IPS-NIHi7 (cell line): ENCODE results near the gene PKNOX2.

Source experiments
- DNase-seq: peaks from one replicate; pipeline ENCODE4 v3.0.0; 2012; ENCODE audit warnings: mixed read lengths; ENCODE audit errors: extremely low spot score

The PKNOX2 gene

DNA sequence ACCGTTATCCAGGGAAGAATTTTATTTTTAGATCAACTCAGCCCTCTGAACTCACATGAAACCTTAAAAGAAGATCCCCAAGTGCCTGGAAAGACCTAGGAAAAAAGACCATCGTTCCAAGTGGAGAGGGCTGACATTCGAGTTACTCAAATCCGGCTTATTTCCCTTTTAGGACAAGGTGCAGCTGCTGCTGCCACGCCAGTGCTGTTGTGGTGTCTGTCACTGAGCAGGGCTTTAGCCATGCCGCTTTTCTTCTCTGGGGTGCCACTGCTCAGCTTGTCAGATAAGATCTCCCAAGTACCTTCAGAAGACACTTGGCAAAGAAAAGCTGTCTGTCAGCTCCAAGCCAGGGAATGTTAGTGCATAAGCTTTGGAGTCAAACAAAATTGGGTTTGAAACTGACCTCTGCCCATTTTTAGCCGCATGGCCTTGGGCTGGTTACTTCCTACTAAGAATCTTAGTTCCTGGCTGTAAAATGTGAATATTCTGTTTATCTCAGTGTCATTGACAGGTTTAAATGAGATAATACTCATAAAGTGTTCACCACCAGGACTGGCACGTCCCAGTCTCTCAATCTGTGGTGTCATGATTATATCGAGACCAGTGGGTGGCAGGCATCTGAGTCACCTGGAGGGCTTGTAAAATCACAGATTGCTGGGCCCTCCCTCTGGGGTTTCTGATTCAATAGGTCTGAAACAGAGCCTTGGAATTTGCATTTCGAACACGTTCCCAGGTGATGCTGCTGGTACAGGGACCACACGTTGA is 117.5 kb downstream of the PKNOX2 start:
- DNase-seq, result no peak

DNA sequence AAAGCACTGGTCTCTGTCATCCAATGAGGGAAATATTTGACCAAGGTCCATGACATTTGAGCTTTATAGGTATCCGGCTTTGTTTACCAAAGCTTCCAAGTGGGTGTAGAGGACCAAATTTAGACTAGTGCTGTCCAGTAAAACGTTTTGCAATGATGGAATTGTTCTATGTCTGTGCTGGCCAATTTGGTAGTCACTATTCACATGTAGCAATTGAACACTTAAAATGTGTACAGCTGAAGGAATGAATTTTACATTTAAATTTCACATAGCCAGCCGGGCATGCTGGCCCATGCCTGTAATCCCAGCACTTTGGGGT is 118.0 kb downstream of the PKNOX2 start:
- no peak for DNase-seq

DNA sequence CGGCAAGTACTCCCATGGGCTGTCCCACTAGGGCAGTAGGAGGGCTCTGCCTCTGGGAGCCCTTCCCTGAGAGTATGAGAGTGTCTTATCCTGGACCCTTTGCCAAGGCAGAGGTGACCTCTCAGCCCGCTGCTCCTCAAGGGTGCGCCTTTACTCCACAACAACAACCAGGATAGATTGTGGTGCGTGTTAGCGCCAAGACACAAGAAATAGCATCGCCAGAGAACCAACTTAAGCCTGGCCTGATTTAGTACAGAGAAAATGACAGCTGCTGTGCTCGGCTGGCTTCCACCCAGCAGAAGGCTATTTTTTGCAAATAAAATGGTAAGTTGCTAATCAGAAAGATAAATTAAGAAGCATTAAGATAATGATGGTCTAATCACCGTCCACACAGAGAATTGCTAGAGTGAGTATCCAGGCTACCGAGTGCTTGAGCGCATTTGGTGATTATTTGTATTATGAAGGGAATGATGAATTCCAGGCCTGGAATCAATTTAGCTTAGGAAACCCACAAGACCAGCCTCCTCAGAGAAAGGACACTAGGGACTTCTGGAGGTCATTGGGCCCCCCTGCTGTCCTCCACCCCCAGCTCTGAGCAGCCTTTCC is 119.8 kb downstream of the PKNOX2 start:
- no peak for DNase-seq

DNA sequence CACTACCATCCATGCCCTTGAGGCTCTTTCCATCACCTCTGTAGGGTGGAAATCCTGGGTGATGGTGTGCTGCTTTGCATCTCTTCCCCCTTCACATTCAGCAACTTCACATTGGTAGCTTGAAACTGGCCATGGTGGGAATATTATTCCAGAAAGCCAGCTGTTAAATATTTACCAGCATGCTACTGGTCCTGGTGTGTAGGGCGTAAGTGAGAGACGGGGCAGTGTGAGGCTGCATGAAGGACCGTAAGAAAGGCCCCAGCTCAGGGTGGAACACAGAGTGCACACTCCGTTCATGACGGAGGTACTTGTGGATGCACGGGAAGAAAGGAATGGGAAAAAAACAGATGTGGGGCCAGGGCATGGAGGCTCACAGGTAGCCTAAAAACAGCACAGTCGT is 121.3 kb downstream of the PKNOX2 start:
- no peak for DNase-seq

DNA sequence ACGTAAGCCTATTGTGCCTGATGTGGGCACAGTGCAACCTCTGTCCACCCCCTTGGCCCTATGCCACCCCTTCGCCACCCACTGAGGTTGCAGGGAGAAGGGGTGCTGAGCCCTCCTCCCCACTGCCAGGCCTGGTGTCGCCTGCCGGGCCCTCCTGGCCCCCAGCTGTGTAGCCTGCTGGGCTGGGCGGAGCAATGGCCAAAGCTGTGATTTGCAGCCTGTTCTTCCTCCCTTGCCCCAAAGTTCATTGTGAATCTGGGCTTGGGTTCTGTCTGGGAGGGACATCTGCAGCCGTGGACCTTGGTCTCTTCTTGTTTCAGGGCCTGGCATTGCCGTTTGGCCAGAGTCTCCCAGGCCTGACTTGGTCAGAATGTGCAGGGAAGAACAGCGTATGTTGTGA is 121.9 kb downstream of the PKNOX2 start:
- no peak for DNase-seq

DNA sequence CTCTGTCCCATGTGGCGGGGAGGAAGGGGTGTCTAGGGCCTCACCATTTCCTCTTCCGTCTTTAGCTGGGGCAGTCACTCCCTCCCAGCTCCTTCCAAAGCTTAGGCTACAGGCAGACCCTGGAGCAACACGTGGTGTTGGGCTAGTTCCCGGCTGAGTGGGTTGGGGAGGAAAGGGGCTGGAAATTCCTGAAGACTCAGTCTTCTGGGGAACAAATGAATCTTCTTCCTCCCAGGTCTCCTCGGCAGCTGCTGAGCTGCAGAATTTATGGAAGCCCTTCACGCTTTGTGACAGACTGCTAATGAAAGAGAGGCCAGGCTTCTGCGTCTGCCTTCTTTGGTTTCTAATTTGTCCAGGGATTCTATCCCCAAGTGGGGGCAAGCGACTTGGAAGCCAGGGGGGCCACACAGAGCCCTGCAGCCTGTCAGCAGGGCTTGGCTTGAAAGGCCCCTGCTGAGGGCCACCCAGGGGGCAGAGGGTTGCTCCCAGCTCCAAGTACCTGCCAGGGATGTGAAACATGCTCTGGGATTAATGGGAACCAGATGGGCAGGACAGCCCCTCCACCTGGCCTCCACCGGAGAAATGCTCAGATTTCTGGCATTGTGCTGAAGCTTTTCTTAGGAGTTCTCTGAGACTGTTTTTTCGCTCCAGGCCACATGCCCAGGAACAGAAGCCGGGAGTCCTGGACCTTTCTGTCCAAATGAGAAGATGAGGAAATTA is 123.1 kb downstream of the PKNOX2 start:
- DNase-seq, result peak; percentile 52

DNA sequence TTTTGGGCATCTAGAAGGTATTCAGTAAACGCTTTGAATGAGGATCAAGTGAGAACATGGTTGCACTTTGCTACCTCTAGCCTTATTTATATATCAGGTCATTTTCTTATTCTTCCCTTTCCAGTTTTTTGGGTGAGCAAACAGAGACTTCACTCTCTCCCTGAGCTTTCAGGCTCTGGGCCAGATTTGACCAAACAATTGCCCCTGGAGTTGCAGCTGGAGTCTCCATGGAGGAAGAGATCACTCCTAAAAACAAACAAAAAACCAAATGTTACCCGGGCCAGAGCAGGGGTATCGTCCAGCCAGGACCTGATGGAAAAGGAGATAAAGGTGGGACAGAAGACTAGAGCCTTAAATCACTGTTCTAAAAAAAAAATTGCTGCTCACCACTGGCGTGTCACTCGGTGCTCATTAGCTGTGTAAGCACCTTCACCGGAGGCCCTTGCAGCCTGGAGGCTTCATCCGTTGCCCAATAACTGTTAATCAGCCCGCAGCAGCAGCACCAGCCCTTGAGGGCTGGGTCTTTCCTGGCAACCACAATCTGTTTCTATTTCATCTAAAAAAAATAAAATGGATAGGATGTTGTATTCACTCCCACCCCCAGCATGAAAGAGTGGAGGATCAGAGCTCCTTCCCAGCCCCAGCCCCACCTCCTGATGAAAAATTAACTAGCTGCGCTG is 125.0 kb downstream of the PKNOX2 start:
- DNase-seq, result no peak

DNA sequence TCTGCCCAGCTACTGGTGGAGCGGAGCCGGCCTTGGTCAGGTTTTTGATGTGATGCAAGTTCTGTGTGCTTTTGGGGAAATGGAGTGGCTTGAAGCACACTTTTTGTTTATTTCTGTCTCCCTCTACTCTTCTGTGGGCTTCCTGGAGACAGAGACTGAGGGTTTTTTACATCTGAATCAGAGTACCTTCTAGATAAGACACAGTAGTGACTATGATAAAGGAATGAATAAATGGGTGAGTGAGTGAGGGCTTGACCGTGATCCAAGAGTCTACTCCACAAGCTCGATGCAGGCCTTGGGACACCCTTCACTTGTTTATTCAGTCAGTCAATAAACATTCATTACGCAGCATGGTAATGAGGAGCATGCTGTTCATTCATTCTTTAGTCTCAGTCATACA is 125.7 kb downstream of the PKNOX2 start:
- DNase-seq, result no peak

DNA sequence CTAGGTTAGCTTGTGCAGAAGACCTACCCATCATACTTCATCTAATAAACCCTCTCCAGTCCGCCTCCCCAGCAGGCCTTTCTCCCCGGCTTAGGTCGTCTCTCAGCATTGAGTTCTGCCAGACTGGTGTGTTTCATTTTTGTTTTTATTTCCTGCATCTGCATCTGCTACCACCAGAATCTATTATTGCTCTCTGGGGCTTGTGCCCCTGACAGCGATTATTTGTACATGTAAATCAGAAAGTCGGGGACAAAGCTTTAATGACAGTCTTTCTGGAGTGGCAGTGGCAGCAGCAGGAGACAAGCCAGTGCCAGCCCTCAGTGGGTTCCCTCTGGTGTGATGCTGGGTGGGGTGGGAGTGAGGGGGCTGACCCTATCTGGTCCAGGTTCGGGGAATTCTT is 127.5 kb downstream of the PKNOX2 start:
- no peak for DNase-seq

DNA sequence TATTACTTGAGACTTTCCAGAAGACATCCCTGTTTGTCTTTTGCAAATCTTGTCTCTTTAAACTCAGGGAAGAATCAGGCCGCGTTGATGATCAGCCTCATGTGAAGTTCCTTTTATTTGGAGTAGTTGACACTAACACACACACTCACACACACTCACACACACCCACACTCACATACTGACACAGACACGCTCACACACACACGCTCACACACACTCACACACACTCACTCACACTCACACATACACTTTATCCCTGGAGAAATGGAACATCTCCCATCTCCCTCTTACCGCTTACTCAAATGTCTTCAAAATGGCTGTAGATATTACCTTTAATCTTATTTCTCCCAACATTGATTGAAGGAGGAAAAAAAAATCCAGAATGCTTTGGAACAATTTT is 129.0 kb downstream of the PKNOX2 start:
- DNase-seq, result no peak

DNA sequence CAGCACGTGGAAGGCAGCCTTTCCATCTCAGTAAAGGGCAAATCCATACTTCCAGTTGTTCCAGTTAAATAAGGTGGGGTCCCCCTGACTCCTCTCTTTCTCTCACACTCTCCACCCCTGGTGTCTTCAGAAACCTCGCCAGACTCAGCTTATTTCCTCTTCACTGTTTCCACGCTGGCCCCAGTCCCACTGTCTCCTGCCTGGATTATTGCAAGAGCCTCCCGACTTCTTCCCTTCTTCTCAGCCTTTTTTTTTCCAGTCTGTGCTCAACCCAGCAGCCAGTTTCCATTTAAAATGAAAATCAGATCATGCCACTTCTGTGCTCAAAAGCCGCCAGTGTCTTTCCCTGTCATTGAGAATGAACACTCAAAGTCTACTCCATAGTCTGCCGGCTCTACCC is 131.4 kb downstream of the PKNOX2 start:
- DNase-seq, result no peak

DNA sequence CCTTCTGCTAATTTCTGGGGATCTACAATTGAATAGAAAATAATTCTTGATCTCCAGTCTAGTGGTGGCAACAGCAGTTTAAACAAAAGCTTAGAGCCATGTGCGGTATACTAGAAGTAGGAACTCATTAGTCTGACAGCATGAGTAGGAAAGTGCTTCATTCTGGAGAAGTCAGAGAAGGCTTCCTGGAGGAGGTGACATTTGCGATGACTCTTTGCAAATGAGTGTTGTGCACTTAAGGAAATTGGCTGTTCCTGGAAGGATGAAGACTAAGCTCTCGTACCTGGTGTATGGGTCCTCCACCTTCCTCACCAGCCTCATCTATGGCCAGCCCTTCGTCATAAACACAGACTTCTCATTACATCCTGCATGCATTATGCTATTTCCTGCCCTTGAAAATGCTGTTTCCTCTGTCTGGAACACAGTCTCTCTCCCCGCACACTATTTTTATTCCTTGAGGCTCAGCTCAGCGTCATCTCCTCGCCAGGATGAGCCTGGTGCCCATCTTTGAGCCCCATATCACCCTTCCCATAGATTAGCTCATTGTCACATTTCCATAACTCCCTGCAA is 132.9 kb downstream of the PKNOX2 start:
- no peak for DNase-seq

DNA sequence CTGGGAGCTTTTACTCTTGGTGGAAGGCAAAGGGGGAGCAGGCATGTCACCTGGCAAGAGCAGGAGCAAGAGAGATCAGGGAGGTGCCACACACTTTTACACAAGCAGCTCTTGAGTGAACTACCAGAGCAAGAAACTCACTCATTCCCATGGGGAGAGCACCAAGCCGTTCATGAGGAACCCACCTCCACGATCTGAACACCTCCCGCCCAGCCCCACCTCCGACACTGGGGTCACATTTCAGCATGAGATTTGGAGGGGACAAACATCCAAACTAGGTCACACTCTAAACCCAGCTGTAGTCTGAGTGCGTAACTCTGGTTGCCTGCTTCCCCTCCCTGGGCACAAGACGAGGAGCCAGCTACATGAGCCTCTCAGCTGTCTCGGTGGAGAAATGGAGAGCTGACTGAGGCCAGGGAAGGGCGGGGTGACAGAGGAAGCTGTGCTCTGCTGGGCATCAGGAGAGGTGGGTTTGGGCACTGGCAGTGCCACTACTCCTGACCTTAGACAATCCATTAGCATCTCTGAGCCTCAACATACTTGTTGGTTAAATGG is 134.6 kb downstream of the PKNOX2 start:
- DNase-seq, result no peak

DNA sequence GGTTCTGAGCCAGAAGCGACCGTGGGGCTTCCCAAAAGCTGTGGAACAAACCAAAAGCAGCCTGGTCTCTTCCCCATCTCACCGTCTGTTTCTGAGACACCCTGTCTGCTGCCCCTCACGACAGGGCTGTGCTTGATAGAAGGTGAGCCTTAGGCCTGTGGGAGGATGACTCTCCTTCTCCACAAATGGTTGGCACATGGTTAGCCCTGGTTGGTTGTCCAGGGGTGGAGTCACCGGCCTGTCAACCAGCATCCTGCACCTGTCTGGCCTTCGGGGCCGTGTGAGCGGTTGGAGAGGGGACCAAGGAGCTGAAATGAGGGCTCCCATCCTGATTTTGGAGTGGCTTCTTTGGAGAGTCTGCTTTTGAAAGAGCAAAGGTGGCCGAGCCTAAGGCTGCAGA is 135.3 kb downstream of the PKNOX2 start:
- no peak for DNase-seq

DNA sequence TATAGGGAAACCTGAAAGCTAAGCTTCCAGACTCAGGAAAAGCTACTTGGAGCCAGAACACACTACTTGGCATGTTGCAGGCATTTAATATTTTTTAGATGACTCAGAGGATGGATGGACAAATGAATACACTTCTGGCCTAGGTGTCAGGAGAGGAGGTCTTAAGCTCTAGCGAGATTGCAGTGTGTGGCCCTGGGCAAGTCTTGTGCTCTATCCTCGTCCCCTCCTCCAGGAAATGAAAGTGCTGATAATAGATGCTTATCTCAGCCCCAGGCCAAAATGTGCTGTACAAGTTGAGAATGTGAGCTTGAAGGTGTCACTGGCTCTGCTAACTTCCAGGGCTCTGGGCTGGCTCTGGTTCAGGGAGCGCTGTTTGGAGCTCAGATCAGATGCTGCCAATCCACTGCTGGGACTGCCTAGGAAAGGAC is 136.3 kb downstream of the PKNOX2 start:
- no peak for DNase-seq

DNA sequence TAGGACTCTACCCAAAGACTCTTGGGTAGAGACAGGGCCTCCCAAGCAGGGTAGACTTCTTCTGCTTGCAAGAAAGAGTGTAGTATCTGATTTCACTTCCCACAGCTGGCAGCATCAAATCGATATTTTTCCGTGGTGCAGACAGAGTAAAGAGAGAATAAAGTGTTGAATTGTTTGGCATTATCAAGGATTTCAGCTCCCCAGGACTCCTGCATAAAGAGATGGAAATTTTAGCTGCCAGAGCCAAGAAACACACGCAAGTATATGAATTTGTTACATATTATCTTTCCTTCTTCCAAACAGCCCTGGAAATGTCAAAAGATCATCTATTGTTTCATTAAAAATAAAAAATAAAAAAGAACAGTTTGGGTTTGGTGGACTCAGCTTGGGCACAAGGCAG is 136.8 kb downstream of the PKNOX2 start:
- DNase-seq, result no peak

DNA sequence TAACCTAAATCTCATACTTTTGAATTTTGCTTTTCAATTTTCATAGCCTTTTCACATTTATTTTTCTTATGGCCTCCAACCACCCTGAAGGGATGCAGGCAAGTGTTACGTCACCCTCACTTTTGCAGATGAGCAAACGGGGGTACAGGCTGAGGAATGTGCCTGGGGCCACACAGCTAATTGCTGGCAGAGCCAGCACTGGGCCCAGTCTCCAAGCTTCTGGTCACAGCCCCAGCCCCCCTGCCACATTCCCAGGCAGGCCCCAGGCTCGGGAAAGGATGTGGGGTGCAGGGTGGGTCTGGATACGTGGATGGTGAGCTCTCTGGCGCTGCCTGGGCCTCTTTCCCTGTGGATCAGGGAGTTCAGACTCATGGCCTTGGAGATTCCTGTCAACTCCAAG is 138.6 kb downstream of the PKNOX2 start:
- DNase-seq, result no peak

DNA sequence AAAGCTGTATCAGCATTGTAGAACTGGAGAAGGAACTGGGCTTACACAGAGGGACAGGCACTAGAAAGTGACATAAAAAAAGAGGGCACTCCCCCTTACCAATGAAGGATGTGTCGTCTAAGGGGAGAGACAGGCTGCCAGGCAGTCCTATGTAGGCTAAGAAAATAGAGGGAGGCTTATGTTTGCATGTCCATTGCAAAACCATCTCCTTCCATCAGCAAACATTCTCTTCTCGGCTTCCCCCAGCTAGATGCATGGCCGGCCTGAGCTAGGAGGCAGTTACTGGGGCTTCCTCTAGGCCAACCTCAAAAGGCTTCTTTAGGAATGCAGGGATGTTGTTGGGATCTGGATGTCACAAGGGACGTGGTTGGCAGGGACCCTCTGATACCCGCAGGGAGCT is 139.1 kb downstream of the PKNOX2 start:
- DNase-seq, result no peak

DNA sequence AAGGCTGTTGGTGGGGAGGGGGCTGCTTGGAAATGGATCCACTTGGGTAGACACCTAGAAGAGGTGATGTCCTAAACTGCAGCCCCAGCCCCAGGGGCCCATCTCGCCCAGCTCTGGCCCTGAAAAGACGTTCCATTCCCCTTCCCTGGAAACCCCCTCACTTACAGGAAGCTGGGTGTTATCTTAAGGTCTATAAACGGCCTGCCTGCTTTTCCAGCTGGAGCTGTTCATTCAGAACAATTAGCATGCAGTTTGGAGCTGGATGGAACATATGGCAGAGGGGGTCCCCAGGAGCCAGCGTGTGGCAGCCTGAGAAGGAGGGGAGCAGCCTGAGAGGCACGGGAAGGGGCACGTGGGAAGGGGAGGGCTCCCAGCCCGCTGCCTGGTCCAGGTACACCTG is 139.6 kb downstream of the PKNOX2 start:
- no peak for DNase-seq

DNA sequence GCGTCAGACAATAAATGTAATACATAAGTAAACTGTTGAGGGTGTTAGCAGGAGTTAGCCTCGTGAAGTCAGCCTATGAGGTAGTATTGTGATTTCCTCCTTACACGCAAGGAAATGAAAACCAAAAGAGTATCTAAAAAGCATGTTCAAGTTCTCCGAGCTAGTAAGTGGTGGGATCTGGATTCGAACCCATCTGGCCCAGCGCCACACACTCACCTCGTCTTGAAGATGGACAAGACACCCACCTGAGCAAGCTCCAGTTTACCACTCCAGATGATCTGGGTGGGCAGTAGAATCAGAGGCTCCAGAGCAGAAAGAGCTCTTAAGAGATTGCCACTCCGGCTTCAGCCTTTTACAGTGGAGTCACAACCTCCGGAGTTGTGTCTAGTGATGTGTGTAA is 140.3 kb downstream of the PKNOX2 start:
- DNase-seq, result no peak

DNA sequence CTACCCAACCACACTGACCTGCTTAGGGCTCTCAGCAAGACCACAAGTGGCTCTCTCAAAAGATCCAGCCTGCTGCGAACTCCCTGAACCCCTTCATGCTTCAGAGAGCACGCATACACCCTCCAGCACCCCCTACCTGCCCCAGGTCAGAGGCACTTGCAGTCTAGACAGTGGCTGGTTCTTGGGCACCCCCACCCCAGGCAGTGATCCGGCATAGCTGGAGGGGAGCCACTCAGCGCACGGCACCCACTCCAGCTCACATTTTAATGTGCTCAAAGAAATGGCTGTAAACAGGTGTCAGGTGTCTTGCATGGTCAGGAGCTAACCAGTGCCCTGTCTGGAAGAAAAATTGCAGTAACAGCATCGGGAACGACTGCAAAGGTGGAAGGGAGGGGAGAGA is 140.8 kb downstream of the PKNOX2 start:
- DNase-seq, result no peak

DNA sequence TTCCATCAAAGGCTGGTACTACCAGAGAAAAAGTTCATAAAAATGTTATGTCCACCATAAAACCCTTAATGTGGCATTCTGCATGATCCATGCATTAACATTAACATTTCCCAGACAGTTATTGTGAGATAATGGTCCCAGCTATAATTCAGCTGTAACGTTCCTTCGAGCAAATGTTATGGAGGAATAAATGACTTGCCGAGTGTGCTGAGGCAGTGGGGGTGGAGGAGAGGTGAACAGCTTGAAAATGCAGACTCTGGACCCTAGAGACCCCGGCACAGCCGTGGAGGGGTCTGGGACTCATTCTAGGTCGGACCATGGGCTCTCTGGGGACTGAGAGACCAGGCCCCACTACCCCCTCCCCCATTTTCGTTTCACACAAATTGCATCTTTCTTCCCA is 141.9 kb downstream of the PKNOX2 start:
- no peak for DNase-seq
